GM18526 (cell line): ENCODE measurements around the gene POC1B.

Experiments used
- POLR2A ChIP-seq: IDR thresholded peaks from 3 replicates; pipeline ENCODE4 v1.6.1; 2011; ENCODE audit not compliant: insufficient read length; ENCODE audit errors: extremely low read depth

The POC1B gene

GRCh38 chr12:89525824-89526770 is at the start of gene POC1B:
Gene POC1B (minus strand): TSS chr12:89526047. CDS start chr12:89525895, 152 bp downstream.
- TF ChIP-seq POLR2A = no peak

- no peak for TF ChIP-seq POLR2A
Measured at GRCh38 chr12:89575374-89575773, 49.5 kb upstream of the POC1B start.

- TF ChIP-seq POLR2A = no peak
Measured at GRCh38 chr12:89574736-89575208, 48.9 kb upstream of the POC1B start.

DNA sequence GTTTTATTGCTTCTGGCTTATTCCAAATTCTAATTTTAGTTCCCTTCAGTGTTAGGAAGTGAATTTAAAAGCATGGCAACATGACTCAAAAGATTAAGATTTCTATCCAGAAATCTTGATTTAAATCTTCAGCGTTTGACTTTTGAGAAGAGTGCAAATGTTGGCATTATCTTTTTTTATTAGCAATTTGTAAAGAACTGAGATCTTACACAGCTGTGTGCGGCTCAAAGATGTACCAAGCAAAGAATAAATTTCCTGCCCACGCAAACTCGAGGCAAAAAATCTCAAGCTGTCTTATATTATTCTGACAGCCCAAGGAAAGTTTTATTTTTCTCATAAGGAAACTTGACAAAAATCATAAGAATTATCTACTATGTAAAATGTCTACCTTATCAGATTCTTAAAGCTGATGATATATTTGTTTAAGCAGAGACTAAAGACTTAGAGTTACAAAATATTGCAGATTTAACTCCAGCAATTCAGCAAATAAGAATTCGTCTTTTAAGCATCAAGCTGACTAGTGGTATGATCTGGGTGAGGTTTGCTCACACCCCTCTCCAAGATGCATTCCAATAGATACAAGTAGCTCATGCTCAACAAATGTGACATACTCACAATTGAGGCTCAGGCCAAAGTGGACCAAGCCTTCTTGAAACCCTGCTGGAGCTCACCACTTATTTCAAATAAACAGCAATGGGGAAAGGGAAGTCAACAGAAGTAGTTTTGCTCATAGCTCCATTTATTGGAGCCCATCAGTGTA is 47.4 kb upstream of the POC1B start:
- TF ChIP-seq POLR2A = no peak

- no peak for TF ChIP-seq POLR2A
Measured at GRCh38 chr12:89571491-89572195, 45.8 kb upstream of the POC1B start.

- no peak for TF ChIP-seq POLR2A
Measured at GRCh38 chr12:89568484-89568883, 42.6 kb upstream of the POC1B start.

GRCh38 chr12:89567691-89568239 is 41.9 kb upstream of the POC1B start:
- TF ChIP-seq POLR2A = no peak

- TF ChIP-seq POLR2A = no peak
Measured at GRCh38 chr12:89566615-89567014, 40.8 kb upstream of the POC1B start.

- no peak for TF ChIP-seq POLR2A
Measured at GRCh38 chr12:89565002-89565401, 39.2 kb upstream of the POC1B start.

GRCh38 chr12:89559753-89560152 is 33.9 kb upstream of the POC1B start:
- TF ChIP-seq POLR2A = no peak

- TF ChIP-seq POLR2A = no peak
Measured at GRCh38 chr12:89556976-89557375, 31.1 kb upstream of the POC1B start.

DNA sequence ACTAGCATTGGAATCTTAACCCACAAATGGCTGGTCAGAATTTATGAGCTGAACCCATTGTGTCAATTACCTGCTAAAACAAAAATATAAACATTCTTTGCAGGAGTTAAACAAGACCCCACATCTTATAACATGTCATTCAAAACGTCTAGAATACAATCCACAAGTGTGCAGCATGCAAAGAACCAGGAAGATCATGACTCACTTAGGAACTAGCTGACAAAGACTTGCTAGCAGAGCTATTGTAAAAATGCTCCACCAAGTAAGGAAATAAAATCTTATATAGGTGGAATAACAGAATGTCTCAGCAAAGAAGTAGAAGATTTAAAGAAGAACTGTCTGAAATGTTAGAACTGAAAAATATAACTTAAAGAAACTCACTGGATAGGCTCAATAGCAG is 26.5 kb upstream of the POC1B start:
- no peak for TF ChIP-seq POLR2A

- no peak for TF ChIP-seq POLR2A
Measured at GRCh38 chr12:89551747-89552146, 25.9 kb upstream of the POC1B start.

GRCh38 chr12:89547101-89547500 is 21.3 kb upstream of the POC1B start:
- no peak for TF ChIP-seq POLR2A

DNA sequence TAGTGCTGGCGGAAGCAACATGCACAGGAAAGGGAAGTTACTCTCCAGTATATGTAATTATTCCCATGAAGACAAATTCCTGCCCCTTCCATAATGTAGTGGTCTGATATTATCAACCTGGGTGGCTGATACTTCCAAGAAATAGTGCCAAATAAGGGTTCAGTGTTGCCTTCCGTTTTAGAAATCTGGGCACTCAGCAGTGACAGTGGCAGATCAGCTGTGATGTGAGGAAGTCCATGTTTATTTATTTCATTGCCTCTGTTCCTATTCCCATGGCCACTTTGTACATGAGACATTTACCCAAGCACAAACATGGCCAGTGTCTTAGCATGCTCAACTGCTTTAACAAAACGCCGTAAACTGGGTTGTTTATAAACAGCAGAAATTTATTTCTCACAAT is 20.3 kb upstream of the POC1B start:
- TF ChIP-seq POLR2A = no peak

GRCh38 chr12:89544681-89545184 is 18.9 kb upstream of the POC1B start:
- TF ChIP-seq POLR2A = no peak
